Spleen (tissue), 11 donors: ENCODE measurements around the gene PLAC1. TPM values are rescaled to one million over a fixed set of nuclear protein-coding genes. Genes with fewer than 3 reads are reported as not detected.

Source experiments
- DNase-seq: peaks from one replicate; pipeline ENCODE4 v3.0.0-alpha.2; 2020
- H3K27ac ChIP-seq, 8 donors: fragments of 200-600 bp; sonication (generic) in 7 of 8; 1 replicate in 4 of 8; 2 replicates in 4 of 8; pipeline versions ENCODE4 v1.5.0 to v1.8.0; 2016 to 2021; ENCODE audit warnings: inconsistent platforms in 4 of 8, mild to moderate bottlenecking in 4 of 8, moderate library complexity in 1 of 8
- H3K27me3 ChIP-seq, 7 donors: fragments of 200-600 bp; sonication (generic) in 6 of 7; replicated peaks in 1 of 7; 1 replicate in 4 of 7; 2 replicates in 3 of 7; pipeline versions ENCODE4 v1.5.0 to v1.8.0; 2016 to 2021; ENCODE audit warnings: inconsistent platforms in 3 of 7, mild to moderate bottlenecking in 1 of 7
- H3K36me3 ChIP-seq, 6 donors: fragments of 200-600 bp; sonication (generic) in 5 of 6; 1 replicate in 4 of 6; 2 replicates in 2 of 6; pipeline versions ENCODE4 v1.5.0 to v1.8.0; 2016 to 2021; ENCODE audit warnings: inconsistent platforms in 2 of 6
- H3K4me1 ChIP-seq, 6 donors: fragments of 200-600 bp; sonication (generic) in 5 of 6; 1 replicate in 3 of 6; 2 replicates in 3 of 6; pipeline versions ENCODE4 v1.5.0 to v1.8.0; 2016 to 2021; ENCODE audit warnings: inconsistent platforms in 3 of 6
- H3K4me3 ChIP-seq, 8 donors: fragments of 200-600 bp; sonication (generic) in 7 of 8; 1 replicate in 4 of 8; 2 replicates in 4 of 8; pipeline versions ENCODE4 v1.5.0 to v1.8.0; 2016 to 2021; ENCODE audit warnings: inconsistent platforms in 4 of 8, mild to moderate bottlenecking in 4 of 8, moderate library complexity in 2 of 8
- H3K9me3 ChIP-seq, 8 donors: fragments of 200-600 bp; sonication (generic) in 7 of 8; 1 replicate in 4 of 8; 2 replicates in 4 of 8; pipeline versions ENCODE4 v1.5.0 to v1.8.0; 2016 to 2021; ENCODE audit warnings: inconsistent platforms in 4 of 8
- POLR2A ChIP-seq, 3 donors: fragments of 450-650 bp; IDR thresholded peaks; one replicate each; pipeline ENCODE4 v1.5.1; 2017; ENCODE audit warnings: antibody characterized with exemption in 3 of 3, mild to moderate bottlenecking in 1 of 3
- POLR2AphosphoS5 ChIP-seq, 3 donors: sonication (generic); formaldehyde crosslinking; IDR thresholded peaks; one replicate each; pipeline ENCODE4 v1.5.1; 2017; ENCODE audit warnings: antibody characterized with exemption in 3 of 3
- WGBS, 5 donors: extraction: QIAGEN DNeasy Blood & Tissue Kit in 3 of 5; methylation state at CpG; one replicate each; pipeline versions ENCODE4 v1.1.5 to v1.1.7; 2013 to 2018; 5-methylcytosine and 5-hydroxymethylcytosine counted together
- intact Hi-C: fragments of 100-400 bp; cut with DNase I; formaldehyde crosslinking; loops from one replicate; pipeline ENCODE4 v1.15.0; 2023; ENCODE audit warnings: low total_unique reads
- polyA plus RNA-seq, 3 donors: library from polyadenylated mRNA; stranded (reverse); fragments of 200-250 nt; gene quantifications; one replicate each; pipeline ENCODE4 v1.2.1, GENCODE V29; 2013
- total RNA-seq, 7 donors: library from RNA; depleted of rRNA in 3 of 7; stranded (reverse); fragments of >200 nt in 3 of 7; fragmentation: NEBNext Ultra II Directional in 4 of 7; extraction: Animal tissue kit (Norgen Biotek cat#: 25700) in 4 of 7; gene quantifications; one replicate each; pipeline versions ENCODE4 v1.1.0 to v1.2.1, GENCODE V29; 2016 to 2021
- TF ChIP-seq, protein P1 (sequence below), 11 experiments: fragments of 200-600 bp in 7 of 11; fragments of 450-650 bp in 4 of 11; sonication (generic) in 4 of 11; IDR thresholded peaks in 8 of 11; conservative IDR thresholded peaks in 3 of 11; 1 replicate in 7 of 11; 2 replicates in 4 of 11; pipeline versions ENCODE4 v1.4.0 to v1.8.0; 2016 to 2021; ENCODE audit warnings: antibody characterized with exemption in 11 of 11, inconsistent platforms in 4 of 11, mild to moderate bottlenecking in 1 of 11
- donor health status: healthy with polysubstance abuse.
- donor health status: DM: no; HTN: no; CAD: no; lungs with moderate emphysema.
- donor health status: DM: no; HTN: no; CAD: no.
- donor health status: Bipolar disorder and iron deficiency.
- donor health status: healthy.
- donor health status: DM: no; HTN: no; CAD: no.
- donor health status: DM: yes; HTN: yes; CAD: no.

Gene PLAC1
- total and polyA plus RNA-seq, 10 donors = not detected

DNA sequence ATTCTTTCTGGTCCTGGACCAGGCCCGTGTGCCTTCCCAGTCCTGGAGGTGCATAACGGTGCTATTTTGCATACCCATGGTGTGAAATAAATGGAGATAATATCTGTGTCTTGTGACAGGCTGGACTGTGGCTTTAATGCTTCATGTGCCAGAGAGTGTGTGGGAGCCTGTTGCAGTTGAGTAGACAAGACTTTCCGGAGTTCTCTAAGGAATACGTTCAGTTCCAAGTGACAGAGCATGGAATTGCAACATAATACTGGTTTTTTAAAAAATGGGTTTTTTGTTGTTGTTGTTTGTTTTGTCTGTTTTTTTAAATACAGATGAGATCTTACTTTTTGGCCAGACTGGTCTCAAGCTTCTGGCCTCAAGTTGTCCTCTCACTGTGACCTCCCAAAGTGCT, 124.3 kb downstream of the PLAC1 start:
- intact Hi-C loops = no loop called here
- 67 to 97% (median 75%) methylated on average over 4 of the region's 4 CpGs for WGBS, 5 donors
- H3K36me3 ChIP-seq = no peaks in the 10 kb centered on the region

DNA sequence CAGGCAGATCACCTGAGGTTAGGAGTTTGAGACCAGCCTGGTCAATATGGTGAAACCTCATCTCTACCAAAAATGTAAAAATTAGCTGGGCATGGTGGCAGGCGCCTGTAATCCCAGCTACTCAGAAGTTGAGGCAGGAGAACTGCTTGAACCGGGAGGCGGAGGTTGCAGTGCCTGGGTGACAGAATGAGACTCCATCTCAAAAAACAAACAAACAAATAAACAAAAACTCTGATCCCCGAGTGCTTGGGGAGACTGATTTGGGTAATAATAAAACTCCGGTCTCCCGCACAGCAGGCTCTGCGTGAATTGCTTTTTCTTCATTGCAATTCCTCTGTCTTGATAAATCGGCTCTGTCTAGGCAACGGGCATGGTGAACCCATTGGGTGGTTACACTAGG, 124.9 kb downstream of the PLAC1 start:
- H3K9me3 ChIP-seq = no peaks in the 10 kb centered on the region
- no peak overlapping the region for H3K27ac ChIP-seq
- H3K4me1 ChIP-seq = no peaks in the 10 kb centered on the region
- TF ChIP-seq POLR2A (IDR thresholded peaks at IDR 0.05) = no peak
- no peak for TF ChIP-seq POLR2AphosphoS5 (IDR thresholded peaks at IDR 0.05)
- TF ChIP-seq, protein P1, sequence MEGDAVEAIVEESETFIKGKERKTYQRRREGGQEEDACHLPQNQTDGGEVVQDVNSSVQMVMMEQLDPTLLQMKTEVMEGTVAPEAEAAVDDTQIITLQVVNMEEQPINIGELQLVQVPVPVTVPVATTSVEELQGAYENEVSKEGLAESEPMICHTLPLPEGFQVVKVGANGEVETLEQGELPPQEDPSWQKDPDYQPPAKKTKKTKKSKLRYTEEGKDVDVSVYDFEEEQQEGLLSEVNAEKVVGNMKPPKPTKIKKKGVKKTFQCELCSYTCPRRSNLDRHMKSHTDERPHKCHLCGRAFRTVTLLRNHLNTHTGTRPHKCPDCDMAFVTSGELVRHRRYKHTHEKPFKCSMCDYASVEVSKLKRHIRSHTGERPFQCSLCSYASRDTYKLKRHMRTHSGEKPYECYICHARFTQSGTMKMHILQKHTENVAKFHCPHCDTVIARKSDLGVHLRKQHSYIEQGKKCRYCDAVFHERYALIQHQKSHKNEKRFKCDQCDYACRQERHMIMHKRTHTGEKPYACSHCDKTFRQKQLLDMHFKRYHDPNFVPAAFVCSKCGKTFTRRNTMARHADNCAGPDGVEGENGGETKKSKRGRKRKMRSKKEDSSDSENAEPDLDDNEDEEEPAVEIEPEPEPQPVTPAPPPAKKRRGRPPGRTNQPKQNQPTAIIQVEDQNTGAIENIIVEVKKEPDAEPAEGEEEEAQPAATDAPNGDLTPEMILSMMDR (IDR thresholded peaks at IDR 0.05 in 8 of 11, conservative IDR thresholded peaks at IDR 0.05 in 3 of 11) = no peak
- intact Hi-C loops = no loop called here
- no peaks in the 10 kb centered on the region for H3K36me3 ChIP-seq
- H3K27me3 ChIP-seq = no peaks in the 10 kb centered on the region
- DNase-seq = no peak
- H3K4me3 ChIP-seq = no peak overlapping the region
- WGBS, 5 donors = 79 to 100% (median 93%) methylated on average over 9 of the region's 9 CpGs

More for the DNA sequence above, 124.3 kb downstream of the PLAC1 start:
- H3K9me3 ChIP-seq = no peaks in the 10 kb centered on the region
- no peak for DNase-seq
- H3K27me3 ChIP-seq = no peaks in the 10 kb centered on the region
- no peak for TF ChIP-seq POLR2AphosphoS5 (IDR thresholded peaks at IDR 0.05)
- TF ChIP-seq, protein P1 (IDR thresholded peaks at IDR 0.05 in 8 of 11, conservative IDR thresholded peaks at IDR 0.05 in 3 of 11) = no peak
- no peak for TF ChIP-seq POLR2A (IDR thresholded peaks at IDR 0.05)
- no peak overlapping the region for H3K4me3 ChIP-seq
- H3K4me1 ChIP-seq = no peaks in the 10 kb centered on the region
- H3K27ac ChIP-seq = no peak overlapping the region

DNA sequence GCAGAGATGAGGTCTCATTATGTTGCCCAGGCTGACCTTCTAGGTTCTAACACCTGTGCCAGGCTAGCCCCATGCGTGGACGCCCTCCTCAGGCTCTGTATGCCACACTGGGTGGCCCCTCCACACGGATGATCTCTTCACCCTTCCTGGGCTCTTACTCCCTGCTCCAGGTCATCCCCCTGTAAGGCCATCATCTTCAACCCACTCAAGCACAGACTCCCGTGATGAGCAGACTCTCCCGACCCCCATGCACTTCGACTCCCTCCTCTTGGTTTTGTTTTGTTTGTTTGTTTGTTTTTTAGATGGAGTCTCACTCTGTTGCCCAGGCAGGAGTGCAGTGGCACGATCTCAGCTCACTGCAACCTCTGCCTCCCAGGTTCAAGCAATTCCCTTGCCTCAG, 127.4 kb downstream of the PLAC1 start:
- intact Hi-C loops = no loop called here
- no peaks in the 10 kb centered on the region for H3K4me1 ChIP-seq
- H3K27me3 ChIP-seq = no peaks in the 10 kb centered on the region
- TF ChIP-seq POLR2AphosphoS5 (IDR thresholded peaks at IDR 0.05) (no peak), POLR2A (IDR thresholded peaks at IDR 0.05) (no peak)
- TF ChIP-seq, protein P1 (IDR thresholded peaks at IDR 0.05 in 8 of 11, conservative IDR thresholded peaks at IDR 0.05 in 3 of 11) = no peak
- H3K27ac ChIP-seq = no peak overlapping the region
- no peaks in the 10 kb centered on the region for H3K36me3 ChIP-seq
- WGBS, 5 donors = 77 to 96% (median 90%) methylated on average over 6 to 7 of the region's 7 CpGs
- DNase-seq = no peak
- H3K4me3 ChIP-seq = no peak overlapping the region
- H3K9me3 ChIP-seq = no peaks in the 10 kb centered on the region

DNA sequence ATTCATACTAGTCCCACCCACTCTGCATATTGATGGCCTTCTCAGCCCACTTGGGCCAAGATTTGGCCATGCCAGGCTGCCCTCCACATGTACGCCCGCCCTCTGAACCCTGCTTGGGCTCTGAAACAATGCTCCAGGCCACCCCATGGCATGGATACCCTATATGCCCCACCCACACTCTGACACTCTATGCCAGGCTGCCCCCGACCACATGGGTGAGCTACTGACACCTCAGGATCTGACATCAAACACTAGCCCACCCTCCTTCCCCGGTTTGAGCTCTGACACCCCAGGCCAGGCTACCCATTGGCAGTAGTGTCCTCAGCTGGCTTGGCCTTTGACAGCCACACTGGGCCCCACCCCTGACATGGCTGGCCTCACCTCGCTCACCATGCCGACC, 128.8 kb downstream of the PLAC1 start:
- WGBS, 5 donors = 84 to 100% (median 89%) methylated on average over 1 to 6 of the region's 6 CpGs
- intact Hi-C loops = no loop called here
- no peak for DNase-seq

More for the DNA sequence above, 128.8 kb downstream of the PLAC1 start:
- Histone ChIP-seq H3K27ac (no peak overlapping the region), H3K27me3 (no peaks in the 10 kb centered on the region), H3K4me1 (no peaks in the 10 kb centered on the region), H3K36me3 (no peaks in the 10 kb centered on the region), H3K9me3 (no peaks in the 10 kb centered on the region), H3K4me3 (no peak overlapping the region)
- no peak for TF ChIP-seq POLR2AphosphoS5 (IDR thresholded peaks at IDR 0.05)
- no peak for TF ChIP-seq POLR2A (IDR thresholded peaks at IDR 0.05)
- TF ChIP-seq, protein P1 (IDR thresholded peaks at IDR 0.05 in 8 of 11, conservative IDR thresholded peaks at IDR 0.05 in 3 of 11) = no peak
